ENCODE data around the gene OPRM1. TPM values are rescaled to one million over a fixed set of nuclear protein-coding genes. Genes with fewer than 3 reads are reported as not detected.

The OPRM1 gene
- total RNA-seq, 1 experiment from 2014 or later, result not detected

- no peak for ATAC-seq
- in situ Hi-C loops (cut with HindIII; ENCODE audit: low pct_unique_long_range_greater_than_20kb, low sequenced_read_pairs), result no loop called here
- no peak for DNase-seq (ENCODE audit: low read depth, low spot score)
- Histone ChIP-seq H3K36me3 (ENCODE audit: control insufficient read depth, insufficient read depth, low read length) (no peaks in the 10 kb centered on the region), H3K4me3 (ENCODE audit: low read depth in 2 of 2, low read length in 2 of 2) (no peak overlapping the region), H3K27me3 (ENCODE audit: control insufficient read depth, insufficient read depth, low read length) (no peaks in the 10 kb centered on the region), H3K9me3 (ENCODE audit: control insufficient read depth, insufficient read depth, low read depth, low read length) (no peaks in the 10 kb centered on the region), H3K27ac (ENCODE audit: low read length) (no peak overlapping the region), H3K4me1 (ENCODE audit: control insufficient read depth, insufficient read depth, low read length) (no peaks in the 10 kb centered on the region)
- intact Hi-C loops (cut with micrococcal nuclease; ENCODE audit: unreplicated experiment), result no loop called here
- TF ChIP-seq TCF7L2 (IDR thresholded peaks at IDR 0.05; ENCODE audit: low read depth, low read length) (no peak), REST (IDR thresholded peaks at IDR 0.05; ENCODE audit: insufficient read depth in 1 of 2, low read depth in 2 of 2, low read length in 1 of 2) (no peak), CTCF (IDR thresholded peaks at IDR 0.05) (no peak), SIN3A (IDR thresholded peaks at IDR 0.05; ENCODE audit: borderline replicate concordance, insufficient read depth, low read depth, low read length) (no peak), POLR2AphosphoS5 (IDR thresholded peaks at IDR 0.05; ENCODE audit: low read depth, low read length) (no peak)
- BruUV-seq (replicated peaks), result no TSS peak
- POLR2A ChIA-PET, result interaction anchor here (0.6 kb wide), 1 partner anchor 328 kb away, joined by 7 read pairs; no protein-coding TSS in a partner anchor
- CTCF ChIA-PET, result no interaction called here
Measured at GRCh38 chr6:154246723-154247118, 207.7 kb downstream of the OPRM1 start.

GRCh38 chr6:154247119-154247861 lies 208.2 kb downstream of the OPRM1 start:
- no peak overlapping the region for H3K4me3 ChIP-seq (ENCODE audit: low read depth in 2 of 2, low read length in 2 of 2)
- no TSS peak for BruUV-seq (replicated peaks)
- POLR2A ChIA-PET, result interaction anchor here (0.6 kb wide), 1 partner anchor 327 kb away, joined by 7 read pairs; no protein-coding TSS in a partner anchor
- H3K27me3 ChIP-seq (ENCODE audit: control insufficient read depth, insufficient read depth, low read length), result 0 out of 2 replicates have a peak, but pooled peaks cover 2% of the 10 kb centered on the region
- TF ChIP-seq POLR2AphosphoS5 (IDR thresholded peaks at IDR 0.05; ENCODE audit: low read depth, low read length), result no peak
- TF ChIP-seq SIN3A (IDR thresholded peaks at IDR 0.05; ENCODE audit: borderline replicate concordance, insufficient read depth, low read depth, low read length), result no peak
- no peak for TF ChIP-seq CTCF (IDR thresholded peaks at IDR 0.05)
- no peak for TF ChIP-seq TCF7L2 (IDR thresholded peaks at IDR 0.05; ENCODE audit: low read depth, low read length)
- no peak for TF ChIP-seq REST (IDR thresholded peaks at IDR 0.05; ENCODE audit: insufficient read depth in 1 of 2, low read depth in 2 of 2, low read length in 1 of 2)
- H3K27ac ChIP-seq (ENCODE audit: low read length), result no peak overlapping the region
- CTCF ChIA-PET, result no interaction called here
- no peak for ATAC-seq
- in situ Hi-C loops (cut with HindIII; ENCODE audit: low pct_unique_long_range_greater_than_20kb, low sequenced_read_pairs), result no loop called here
- intact Hi-C loops (cut with micrococcal nuclease; ENCODE audit: unreplicated experiment), result no loop called here
- H3K9me3 ChIP-seq (ENCODE audit: control insufficient read depth, insufficient read depth, low read depth, low read length), result no peaks in the 10 kb centered on the region
- H3K4me1 ChIP-seq (ENCODE audit: control insufficient read depth, insufficient read depth, low read length), result no peaks in the 10 kb centered on the region
- no peaks in the 10 kb centered on the region for H3K36me3 ChIP-seq (ENCODE audit: control insufficient read depth, insufficient read depth, low read length)
- DNase-seq (ENCODE audit: low read depth, low spot score), result no peak
